ENCODE results near the gene RNF133.
"Not testable (repeated sequence)": the region's sequence is repeated elsewhere in the genome, so short reads cannot be mapped to it uniquely, and the experiment has no call there.

RNF133 gene

GRCh38 chr7:122689346-122690109 lies 9.4 kb downstream of the RNF133 start:
- DNase-seq, result no peak

GRCh38 chr7:122688400-122688998 lies 10.4 kb downstream of the RNF133 start:
- no peak for DNase-seq

- no peak for DNase-seq
Measured at GRCh38 chr7:122686360-122686878, 12.5 kb downstream of the RNF133 start.

GRCh38 chr7:122684504-122684903 lies 14.4 kb downstream of the RNF133 start:
- no peak for DNase-seq

GRCh38 chr7:122682815-122683550 lies 15.9 kb downstream of the RNF133 start:
- no peak for DNase-seq

- DNase-seq, result not testable (repeated sequence)
Measured at GRCh38 chr7:122681186-122681585, 17.7 kb downstream of the RNF133 start.

GRCh38 chr7:122679813-122680212 lies 19.1 kb downstream of the RNF133 start:
- DNase-seq, result no peak

- not testable (repeated sequence) for DNase-seq
Measured at GRCh38 chr7:122679269-122679709, 19.6 kb downstream of the RNF133 start.

- no peak for DNase-seq
Measured at GRCh38 chr7:122677149-122677548, 21.8 kb downstream of the RNF133 start.

GRCh38 chr7:122676466-122676865 lies 22.5 kb downstream of the RNF133 start:
- no peak for DNase-seq

GRCh38 chr7:122675621-122676020 lies 23.3 kb downstream of the RNF133 start:
- no peak for DNase-seq

GRCh38 chr7:122675011-122675410 lies 23.9 kb downstream of the RNF133 start:
- DNase-seq, result no peak

- DNase-seq, result peak; percentile 14
Measured at GRCh38 chr7:122674502-122674901, 24.4 kb downstream of the RNF133 start.

GRCh38 chr7:122673951-122674350 lies 25.0 kb downstream of the RNF133 start:
- no peak for DNase-seq

- no peak for DNase-seq
Measured at GRCh38 chr7:122672536-122672935, 26.4 kb downstream of the RNF133 start.

- no peak for DNase-seq
Measured at GRCh38 chr7:122663733-122664132, 35.2 kb downstream of the RNF133 start.

GRCh38 chr7:122658856-122659255 lies 40.1 kb downstream of the RNF133 start:
- DNase-seq, result no peak

GRCh38 chr7:122653685-122654084 lies 45.2 kb downstream of the RNF133 start:
- no peak for DNase-seq

- no peak for DNase-seq
Measured at GRCh38 chr7:122652876-122653275, 46.0 kb downstream of the RNF133 start.

- DNase-seq, result no peak
Measured at GRCh38 chr7:122651451-122651850, 47.5 kb downstream of the RNF133 start.
